NCI-H1694 treated with DMSO at 0.1 percent for 48 hours (cell line): ENCODE measurements around the gene ZDHHC14.

Experiments
- DNase-seq: peaks from one replicate; lab custom pipeline; 2025; lab: John Stamatoyannopoulos, UW

The ZDHHC14 gene

GRCh38 chr6:157534134-157534871 is 153.3 kb downstream of the ZDHHC14 start:
- DNase-seq: no peak

DNA sequence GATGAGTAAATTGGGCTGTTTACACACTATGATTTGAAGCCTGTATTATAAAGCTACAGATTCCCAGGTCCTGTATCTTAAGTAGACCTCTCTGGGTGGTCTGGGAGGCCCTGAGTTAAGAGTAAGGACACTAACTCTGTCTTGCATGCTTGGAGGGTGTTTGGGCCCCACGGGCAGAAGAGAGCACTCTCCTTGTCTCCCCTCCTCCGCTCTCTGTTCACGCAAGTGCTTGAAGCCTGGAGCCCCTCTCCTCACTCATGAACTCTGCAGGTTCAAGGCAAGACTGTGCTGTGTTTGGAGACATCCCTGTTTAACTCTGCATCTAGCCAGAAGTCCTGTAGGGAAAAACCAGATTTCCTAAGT is 154.0 kb downstream of the ZDHHC14 start:
- DNase-seq: no peak

- no peak for DNase-seq
Observed at GRCh38 chr6:157535340-157536222, 154.6 kb downstream of the ZDHHC14 start.

DNA sequence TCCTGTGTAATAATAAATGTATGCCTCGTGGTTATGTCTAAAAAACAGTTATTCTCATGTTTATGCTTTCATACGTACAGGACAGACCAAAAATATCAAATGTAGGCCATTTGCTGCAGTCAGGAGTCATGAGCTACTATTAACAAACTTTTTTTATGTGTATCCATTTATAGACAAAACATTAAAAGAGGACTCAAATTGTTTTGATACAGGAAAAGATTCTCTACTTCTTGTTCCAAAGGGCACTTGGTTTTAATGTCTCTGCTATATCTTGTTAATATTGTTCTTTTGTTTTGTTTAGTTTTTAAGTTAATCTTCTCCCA is 155.2 kb downstream of the ZDHHC14 start:
- DNase-seq: no peak

DNA sequence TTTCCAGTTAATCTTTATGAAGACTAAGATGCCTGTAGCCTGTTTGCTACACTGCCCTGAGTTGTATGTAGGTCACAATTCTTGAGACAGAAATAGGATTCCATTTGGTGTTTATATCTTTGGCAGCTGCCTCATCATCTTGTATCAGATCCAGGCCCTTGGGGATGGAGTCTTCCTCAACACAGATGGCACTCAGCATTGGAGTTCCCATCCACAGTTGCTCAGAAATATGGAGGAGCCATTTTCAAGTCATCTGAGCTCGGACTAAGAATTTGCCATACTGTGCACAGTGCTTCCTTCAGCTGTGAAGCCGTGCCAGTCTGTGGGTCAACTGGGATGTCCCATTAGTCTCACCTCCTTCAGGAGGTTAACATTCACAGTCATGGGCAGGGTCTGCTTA is 156.6 kb downstream of the ZDHHC14 start:
- no peak for DNase-seq

- no peak for DNase-seq
Observed at GRCh38 chr6:157538168-157538567, 157.2 kb downstream of the ZDHHC14 start.

- no peak for DNase-seq
Observed at GRCh38 chr6:157538698-157539097, 157.7 kb downstream of the ZDHHC14 start.

DNA sequence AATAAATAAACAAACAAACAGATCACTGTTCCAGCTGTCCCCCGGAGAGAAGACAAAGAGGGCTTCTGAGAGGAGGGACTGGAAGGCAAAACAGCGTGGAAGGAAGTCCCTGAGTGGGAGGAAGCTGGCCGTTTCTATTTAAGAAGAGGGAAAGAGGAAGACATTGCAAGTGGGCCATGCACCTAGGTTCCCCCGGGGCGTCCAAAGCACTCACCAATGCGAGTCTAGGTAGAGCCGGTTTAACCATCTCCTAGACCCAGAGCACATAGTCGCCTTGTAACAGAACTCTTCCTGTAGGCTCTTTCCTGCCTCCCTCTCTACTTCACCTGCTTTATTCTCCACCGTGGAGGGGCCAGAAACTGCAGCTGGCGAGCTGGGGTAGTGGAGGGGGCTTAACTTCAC is 158.4 kb downstream of the ZDHHC14 start:
- no peak for DNase-seq

DNA sequence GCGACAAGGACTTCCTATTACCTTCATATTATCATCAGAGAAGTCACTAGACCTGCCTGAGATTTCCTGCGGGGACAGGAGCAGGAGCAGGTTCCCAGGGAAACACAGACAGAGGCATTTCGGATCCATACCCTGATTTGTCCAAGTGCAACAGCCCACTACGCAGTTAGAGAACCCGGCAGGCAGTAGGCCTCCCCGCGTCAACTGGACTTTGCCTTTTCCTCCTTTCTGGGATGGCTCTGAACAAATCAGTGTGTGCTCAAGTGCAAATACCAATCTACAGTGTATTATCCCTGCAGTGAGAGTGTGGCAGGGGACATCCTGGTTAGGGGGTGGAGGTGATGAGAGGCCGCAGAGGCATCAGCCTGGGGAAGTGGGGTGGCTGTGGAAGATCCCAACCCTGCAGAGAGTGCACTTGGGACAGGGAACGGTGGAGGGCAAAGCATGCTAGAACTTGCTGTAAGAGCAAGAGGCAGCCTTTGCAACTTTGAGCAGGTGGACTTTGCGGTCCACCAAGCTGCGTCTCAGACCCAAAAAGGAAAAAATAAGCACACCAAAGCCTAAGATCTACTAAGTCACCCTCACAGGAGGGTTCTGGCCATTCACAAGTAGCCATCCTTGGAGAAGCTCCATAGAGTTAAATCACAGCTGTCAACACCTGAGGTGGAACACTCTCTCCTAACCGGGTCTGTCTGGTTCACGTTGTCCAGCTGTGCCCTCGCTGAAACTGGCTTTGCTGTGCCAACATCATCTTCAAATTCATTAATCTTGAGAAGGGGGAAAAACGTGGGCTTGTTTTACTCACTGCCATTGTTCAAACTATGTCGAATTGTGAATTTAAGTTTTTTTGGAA is 159.1 kb downstream of the ZDHHC14 start:
- DNase-seq: no peak

GRCh38 chr6:157541618-157542413 is 160.8 kb downstream of the ZDHHC14 start:
- no peak for DNase-seq

DNA sequence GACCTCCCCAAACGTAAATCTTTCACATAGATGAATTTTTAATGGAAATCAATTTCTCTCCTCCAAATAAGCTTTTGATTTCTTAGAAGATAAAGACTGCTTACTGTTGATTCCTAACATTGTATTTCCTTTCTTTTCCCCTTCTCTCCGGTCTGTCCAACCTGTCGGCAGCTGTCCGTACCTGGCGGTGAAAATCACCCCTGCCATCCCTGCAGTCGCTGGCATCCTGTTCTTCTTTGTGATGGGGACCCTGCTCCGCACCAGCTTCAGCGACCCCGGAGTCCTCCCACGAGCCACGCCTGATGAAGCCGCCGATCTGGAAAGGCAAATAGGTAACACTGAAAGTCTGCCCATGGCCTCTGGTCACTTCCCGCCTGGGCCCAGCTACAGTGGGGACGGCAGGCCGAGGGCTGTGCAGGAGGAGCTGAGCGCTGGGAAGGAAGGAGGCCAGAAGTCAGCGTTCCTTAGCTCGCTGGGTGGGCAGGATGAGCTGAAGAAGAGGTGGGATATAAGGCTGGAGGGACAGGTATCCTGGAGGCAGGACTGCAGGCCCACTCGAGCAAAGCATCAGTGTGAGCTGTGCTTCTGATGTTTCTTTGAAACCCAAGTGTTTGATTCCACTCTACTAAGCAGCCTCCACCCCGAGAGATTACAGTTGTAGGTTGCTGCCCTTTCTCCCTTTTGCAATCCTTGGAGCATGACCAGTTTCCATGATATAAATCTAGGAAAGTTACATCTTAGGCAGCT is 161.6 kb downstream of the ZDHHC14 start:
- no peak for DNase-seq

- DNase-seq: no peak
Observed at GRCh38 chr6:157546321-157546720, 165.3 kb downstream of the ZDHHC14 start.

- no peak for DNase-seq
Observed at GRCh38 chr6:157547112-157547511, 166.1 kb downstream of the ZDHHC14 start.

GRCh38 chr6:157548635-157549467 is 167.9 kb downstream of the ZDHHC14 start:
- DNase-seq: no peak

DNA sequence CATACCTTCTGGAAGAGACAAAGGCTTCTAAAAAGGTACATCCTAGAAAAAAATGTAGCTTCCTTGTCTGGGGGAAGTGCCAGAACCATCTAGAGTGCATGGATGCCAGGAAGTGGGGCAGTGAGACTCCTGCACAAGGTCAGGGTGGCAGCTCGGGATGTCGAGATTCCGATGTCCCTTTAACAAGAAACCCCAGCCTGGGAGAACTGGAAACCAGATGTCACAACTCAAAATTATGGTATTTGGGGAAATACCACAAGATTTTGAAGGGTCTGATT is 168.4 kb downstream of the ZDHHC14 start:
- DNase-seq: no peak

GRCh38 chr6:157550114-157550989 is 169.4 kb downstream of the ZDHHC14 start:
- DNase-seq: no peak

DNA sequence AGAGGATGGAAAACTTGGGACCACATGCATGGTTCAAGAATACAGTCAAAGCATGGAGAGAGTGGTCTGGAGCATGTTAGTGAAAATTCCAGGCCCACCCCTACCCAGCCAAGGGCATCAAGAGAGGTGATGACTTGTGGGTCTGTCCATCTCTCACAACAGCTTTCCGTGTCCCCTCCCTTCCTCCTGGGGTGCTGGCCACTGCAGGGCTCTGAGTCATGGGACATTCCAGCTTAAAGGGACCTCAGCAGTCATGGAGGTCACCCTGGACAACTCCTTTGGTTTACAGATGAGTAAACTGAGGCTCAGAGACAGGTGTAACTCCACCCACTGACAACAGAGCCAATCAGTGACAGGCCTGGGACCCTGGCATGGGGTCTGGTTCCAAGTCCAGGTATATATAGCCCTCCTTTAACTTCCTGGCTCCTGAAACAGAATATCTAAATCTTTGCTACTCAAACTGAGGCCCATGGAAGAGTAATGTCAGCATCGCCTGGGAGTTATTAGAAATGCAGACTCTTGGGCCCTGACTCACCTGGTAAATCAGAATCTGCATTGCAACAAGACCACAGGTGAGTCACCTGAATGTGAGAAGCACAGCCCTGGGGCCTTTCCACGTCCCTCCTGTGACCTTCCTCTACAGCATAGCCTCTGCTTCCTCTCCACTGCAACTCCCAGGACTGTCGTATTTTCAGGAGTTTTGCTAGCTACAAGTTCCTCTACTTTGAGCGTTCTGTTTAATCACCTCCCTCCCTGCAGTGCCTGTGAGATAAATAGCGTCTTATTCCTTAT is 170.2 kb downstream of the ZDHHC14 start:
- no peak for DNase-seq

DNA sequence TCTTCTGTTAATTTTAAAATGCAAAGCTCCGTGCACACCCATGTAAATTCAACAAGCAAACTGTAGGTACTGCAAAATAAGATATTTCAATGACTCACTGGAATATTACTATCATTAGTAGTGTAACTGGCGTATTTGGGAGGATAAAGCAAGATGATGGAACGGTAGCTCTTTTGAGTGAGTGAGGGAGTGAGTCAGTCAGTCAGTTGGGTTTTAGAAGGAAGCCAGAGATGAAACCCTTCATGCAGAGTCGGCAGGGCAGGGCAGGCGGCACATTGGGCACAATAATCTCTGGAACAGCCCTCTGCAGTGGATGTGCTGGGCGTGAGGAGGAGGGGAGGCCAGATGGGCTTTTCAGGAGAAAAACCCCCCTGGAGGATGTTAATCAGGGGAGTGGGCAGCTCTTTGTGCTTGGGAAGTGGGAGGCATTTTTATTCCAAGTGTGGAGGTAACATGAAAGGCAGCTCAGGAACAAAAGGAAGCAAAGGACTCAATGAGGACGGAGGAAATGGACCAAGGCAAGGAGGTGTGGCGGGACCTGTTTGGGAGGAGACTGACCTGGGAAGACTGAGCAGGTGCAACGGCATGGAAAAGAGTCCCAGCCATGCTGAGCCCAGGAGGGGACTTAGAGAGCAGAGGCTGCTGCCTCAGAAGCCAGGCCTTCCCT is 171.2 kb downstream of the ZDHHC14 start:
- no peak for DNase-seq
